Spleen (tissue), 7 donors: ENCODE data around the gene DXO.

ENCODE experiments used
- CTCF ChIP-seq, 11 experiments: fragments of 200-600 bp in 7 of 11; fragments of 450-650 bp in 4 of 11; sonication (generic) in 4 of 11; IDR thresholded peaks in 8 of 11; conservative IDR thresholded peaks in 3 of 11; 1 replicate in 7 of 11; 2 replicates in 4 of 11; pipeline versions ENCODE4 v1.4.0 to v1.8.0; 2016 to 2021; ENCODE audit warnings: antibody characterized with exemption in 11 of 11, inconsistent platforms in 4 of 11, mild to moderate bottlenecking in 1 of 11
- POLR2A ChIP-seq, 3 donors: fragments of 450-650 bp; IDR thresholded peaks; one replicate each; pipeline ENCODE4 v1.5.1; 2017; ENCODE audit warnings: antibody characterized with exemption in 3 of 3, mild to moderate bottlenecking in 1 of 3
- POLR2AphosphoS5 ChIP-seq, 3 donors: sonication (generic); formaldehyde crosslinking; IDR thresholded peaks; one replicate each; pipeline ENCODE4 v1.5.1; 2017; ENCODE audit warnings: antibody characterized with exemption in 3 of 3
- donor health status: DM: no; HTN: no; CAD: no; lungs with moderate emphysema.
- donor health status: DM: no; HTN: no; CAD: no.
- donor health status: DM: no; HTN: no; CAD: no.

GRCh38 chr6:31945154-31945506 is 26.8 kb downstream of the DXO start:
- TF ChIP-seq CTCF (IDR thresholded peaks at IDR 0.05 in 8 of 11, conservative IDR thresholded peaks at IDR 0.05 in 3 of 11) (no peak), POLR2AphosphoS5 (IDR thresholded peaks at IDR 0.05) (no peak), POLR2A (IDR thresholded peaks at IDR 0.05) (no peak)
